A673 (cell line): Measurements from ENCODE around the gene SLC25A47.

Source experiments
- EZH2 ChIP-seq: fragments of 200-600 bp; sonication (generic); IDR thresholded peaks from 2 replicates; pipeline ENCODE4 v1.6.1; 2017; ENCODE audit warnings: borderline replicate concordance, low read depth, mild to moderate bottlenecking, mixed read lengths, antibody characterized with exemption, low read length; ENCODE audit not compliant: poor library complexity, severe bottlenecking
- TF ChIP-seq, protein P1 (sequence below): fragments of 300-800, 200-600 bp; sonication (generic); conservative IDR thresholded peaks from 2 replicates; pipeline ENCODE4 v1.5.1; 2017; ENCODE audit warnings: low read depth, mild to moderate bottlenecking, antibody characterized with exemption, low read length, moderate library complexity, mixed read lengths

DNA sequence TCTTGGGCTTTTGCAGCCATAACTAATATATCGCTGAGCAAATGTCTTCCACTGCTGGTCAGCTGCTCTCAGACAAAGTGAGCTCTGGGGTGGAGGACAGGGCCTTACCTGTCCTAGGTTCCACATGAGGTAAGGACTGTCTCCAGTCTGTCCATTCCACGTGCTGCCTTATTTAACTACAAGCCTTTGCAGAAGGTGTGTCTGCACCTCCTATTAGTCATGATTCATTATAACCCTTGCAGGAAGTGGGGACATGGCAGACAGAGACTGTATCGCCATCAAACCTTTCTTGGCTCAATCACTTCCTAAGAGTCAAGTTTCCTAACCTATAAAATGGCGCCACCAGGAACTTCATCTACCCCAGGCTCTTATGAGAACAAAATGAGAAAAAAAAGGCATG, 46.9 kb downstream of the SLC25A47 start:
- TF ChIP-seq, protein P1, sequence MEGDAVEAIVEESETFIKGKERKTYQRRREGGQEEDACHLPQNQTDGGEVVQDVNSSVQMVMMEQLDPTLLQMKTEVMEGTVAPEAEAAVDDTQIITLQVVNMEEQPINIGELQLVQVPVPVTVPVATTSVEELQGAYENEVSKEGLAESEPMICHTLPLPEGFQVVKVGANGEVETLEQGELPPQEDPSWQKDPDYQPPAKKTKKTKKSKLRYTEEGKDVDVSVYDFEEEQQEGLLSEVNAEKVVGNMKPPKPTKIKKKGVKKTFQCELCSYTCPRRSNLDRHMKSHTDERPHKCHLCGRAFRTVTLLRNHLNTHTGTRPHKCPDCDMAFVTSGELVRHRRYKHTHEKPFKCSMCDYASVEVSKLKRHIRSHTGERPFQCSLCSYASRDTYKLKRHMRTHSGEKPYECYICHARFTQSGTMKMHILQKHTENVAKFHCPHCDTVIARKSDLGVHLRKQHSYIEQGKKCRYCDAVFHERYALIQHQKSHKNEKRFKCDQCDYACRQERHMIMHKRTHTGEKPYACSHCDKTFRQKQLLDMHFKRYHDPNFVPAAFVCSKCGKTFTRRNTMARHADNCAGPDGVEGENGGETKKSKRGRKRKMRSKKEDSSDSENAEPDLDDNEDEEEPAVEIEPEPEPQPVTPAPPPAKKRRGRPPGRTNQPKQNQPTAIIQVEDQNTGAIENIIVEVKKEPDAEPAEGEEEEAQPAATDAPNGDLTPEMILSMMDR: no peak
- no peak for TF ChIP-seq EZH2
